GM23338 (cell line): ENCODE results near the gene CCDC178. TPM values are rescaled to one million over a fixed set of nuclear protein-coding genes. Genes with fewer than 3 reads are reported as not detected.

Source experiments
- CREB1 ChIP-seq: fragments of 250-450 bp; sonication (Bioruptor Pico); IDR thresholded peaks from 2 replicates; pipeline ENCODE4 v1.5.0; 2020; ENCODE audit warnings: low read depth, mild to moderate bottlenecking, moderate library complexity
- POLR2AphosphoS5 ChIP-seq: IDR thresholded peaks from 2 replicates; pipeline ENCODE4 v1.6.1; 2016; ENCODE audit warnings: antibody characterized with exemption, low read depth
- ZNF114 ChIP-seq: fragments of 250-450 bp; sonication (Bioruptor Pico); IDR thresholded peaks from 2 replicates; pipeline ENCODE4 v1.5.0; 2020; ENCODE audit warnings: mild to moderate bottlenecking, moderate library complexity
- ZNF331 ChIP-seq: fragments of 250-450 bp; sonication (Bioruptor Pico); IDR thresholded peaks from 2 replicates; pipeline ENCODE4 v1.5.0; 2020; ENCODE audit warnings: low read depth, mild to moderate bottlenecking, moderate library complexity
- polyA plus RNA-seq: library from polyadenylated mRNA; unstranded; fragments of >200 nt; fragmentation: Nextera tagmentation; extraction: Ambion mirVana; gene quantifications from 2 replicates; pipeline ENCODE4 v1.2.1, GENCODE V29; 2016
- total RNA-seq: library from RNA; depleted of rRNA; stranded (reverse); fragments of >200 nt; shearing (Covaris generic); gene quantifications from 2 replicates; pipeline ENCODE4 v1.2.3, GENCODE V29; 2014
- TF ChIP-seq, protein P1 (sequence below): fragments of 250-450 bp; sonication (Bioruptor Pico); IDR thresholded peaks from 2 replicates; pipeline ENCODE4 v1.5.0; 2020; ENCODE audit warnings: mild to moderate bottlenecking, moderate library complexity
- TF ChIP-seq, protein P2 (sequence below), 2 experiments: fragments of 200-600 bp in 1 of 2; sonication (generic) in 1 of 2; conservative IDR thresholded peaks; 2 replicates each; pipeline versions ENCODE4 v1.5.1 to v1.6.1; 2016 to 2017; ENCODE audit warnings: antibody characterized with exemption in 2 of 2, low read depth in 2 of 2, mild to moderate bottlenecking in 2 of 2, moderate library complexity in 1 of 2
- TF ChIP-seq, protein P3 (sequence below): IDR thresholded peaks from one replicate; pipeline ENCODE4 v1.6.1; 2018; ENCODE audit warnings: antibody characterized with exemption; ENCODE audit not compliant: unreplicated experiment

The CCDC178 gene
- total and polyA plus RNA-seq, 2 experiments from 2014 or later, result 0.17 to 0.24 TPM

DNA sequence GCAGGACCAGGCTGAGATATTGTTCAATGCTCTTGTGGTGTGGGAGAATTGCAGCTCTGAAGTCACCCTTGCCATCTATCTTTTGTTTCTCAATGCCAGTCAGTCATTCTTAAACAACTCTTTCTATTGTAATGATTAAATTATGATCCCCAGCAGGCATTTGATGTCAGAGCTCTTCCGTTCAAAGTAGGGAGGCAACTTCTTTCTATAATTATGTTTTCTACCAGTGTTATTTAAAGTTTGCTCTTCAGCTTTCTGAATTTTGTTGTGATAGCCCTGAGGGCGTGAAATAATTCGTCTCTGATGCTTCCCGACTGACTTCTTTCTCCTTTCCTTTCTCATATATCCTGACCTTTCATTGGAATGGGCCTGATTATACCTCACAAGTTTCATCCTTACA, 506.3 kb downstream of the CCDC178 start (continued):
- TF ChIP-seq, protein P1, sequence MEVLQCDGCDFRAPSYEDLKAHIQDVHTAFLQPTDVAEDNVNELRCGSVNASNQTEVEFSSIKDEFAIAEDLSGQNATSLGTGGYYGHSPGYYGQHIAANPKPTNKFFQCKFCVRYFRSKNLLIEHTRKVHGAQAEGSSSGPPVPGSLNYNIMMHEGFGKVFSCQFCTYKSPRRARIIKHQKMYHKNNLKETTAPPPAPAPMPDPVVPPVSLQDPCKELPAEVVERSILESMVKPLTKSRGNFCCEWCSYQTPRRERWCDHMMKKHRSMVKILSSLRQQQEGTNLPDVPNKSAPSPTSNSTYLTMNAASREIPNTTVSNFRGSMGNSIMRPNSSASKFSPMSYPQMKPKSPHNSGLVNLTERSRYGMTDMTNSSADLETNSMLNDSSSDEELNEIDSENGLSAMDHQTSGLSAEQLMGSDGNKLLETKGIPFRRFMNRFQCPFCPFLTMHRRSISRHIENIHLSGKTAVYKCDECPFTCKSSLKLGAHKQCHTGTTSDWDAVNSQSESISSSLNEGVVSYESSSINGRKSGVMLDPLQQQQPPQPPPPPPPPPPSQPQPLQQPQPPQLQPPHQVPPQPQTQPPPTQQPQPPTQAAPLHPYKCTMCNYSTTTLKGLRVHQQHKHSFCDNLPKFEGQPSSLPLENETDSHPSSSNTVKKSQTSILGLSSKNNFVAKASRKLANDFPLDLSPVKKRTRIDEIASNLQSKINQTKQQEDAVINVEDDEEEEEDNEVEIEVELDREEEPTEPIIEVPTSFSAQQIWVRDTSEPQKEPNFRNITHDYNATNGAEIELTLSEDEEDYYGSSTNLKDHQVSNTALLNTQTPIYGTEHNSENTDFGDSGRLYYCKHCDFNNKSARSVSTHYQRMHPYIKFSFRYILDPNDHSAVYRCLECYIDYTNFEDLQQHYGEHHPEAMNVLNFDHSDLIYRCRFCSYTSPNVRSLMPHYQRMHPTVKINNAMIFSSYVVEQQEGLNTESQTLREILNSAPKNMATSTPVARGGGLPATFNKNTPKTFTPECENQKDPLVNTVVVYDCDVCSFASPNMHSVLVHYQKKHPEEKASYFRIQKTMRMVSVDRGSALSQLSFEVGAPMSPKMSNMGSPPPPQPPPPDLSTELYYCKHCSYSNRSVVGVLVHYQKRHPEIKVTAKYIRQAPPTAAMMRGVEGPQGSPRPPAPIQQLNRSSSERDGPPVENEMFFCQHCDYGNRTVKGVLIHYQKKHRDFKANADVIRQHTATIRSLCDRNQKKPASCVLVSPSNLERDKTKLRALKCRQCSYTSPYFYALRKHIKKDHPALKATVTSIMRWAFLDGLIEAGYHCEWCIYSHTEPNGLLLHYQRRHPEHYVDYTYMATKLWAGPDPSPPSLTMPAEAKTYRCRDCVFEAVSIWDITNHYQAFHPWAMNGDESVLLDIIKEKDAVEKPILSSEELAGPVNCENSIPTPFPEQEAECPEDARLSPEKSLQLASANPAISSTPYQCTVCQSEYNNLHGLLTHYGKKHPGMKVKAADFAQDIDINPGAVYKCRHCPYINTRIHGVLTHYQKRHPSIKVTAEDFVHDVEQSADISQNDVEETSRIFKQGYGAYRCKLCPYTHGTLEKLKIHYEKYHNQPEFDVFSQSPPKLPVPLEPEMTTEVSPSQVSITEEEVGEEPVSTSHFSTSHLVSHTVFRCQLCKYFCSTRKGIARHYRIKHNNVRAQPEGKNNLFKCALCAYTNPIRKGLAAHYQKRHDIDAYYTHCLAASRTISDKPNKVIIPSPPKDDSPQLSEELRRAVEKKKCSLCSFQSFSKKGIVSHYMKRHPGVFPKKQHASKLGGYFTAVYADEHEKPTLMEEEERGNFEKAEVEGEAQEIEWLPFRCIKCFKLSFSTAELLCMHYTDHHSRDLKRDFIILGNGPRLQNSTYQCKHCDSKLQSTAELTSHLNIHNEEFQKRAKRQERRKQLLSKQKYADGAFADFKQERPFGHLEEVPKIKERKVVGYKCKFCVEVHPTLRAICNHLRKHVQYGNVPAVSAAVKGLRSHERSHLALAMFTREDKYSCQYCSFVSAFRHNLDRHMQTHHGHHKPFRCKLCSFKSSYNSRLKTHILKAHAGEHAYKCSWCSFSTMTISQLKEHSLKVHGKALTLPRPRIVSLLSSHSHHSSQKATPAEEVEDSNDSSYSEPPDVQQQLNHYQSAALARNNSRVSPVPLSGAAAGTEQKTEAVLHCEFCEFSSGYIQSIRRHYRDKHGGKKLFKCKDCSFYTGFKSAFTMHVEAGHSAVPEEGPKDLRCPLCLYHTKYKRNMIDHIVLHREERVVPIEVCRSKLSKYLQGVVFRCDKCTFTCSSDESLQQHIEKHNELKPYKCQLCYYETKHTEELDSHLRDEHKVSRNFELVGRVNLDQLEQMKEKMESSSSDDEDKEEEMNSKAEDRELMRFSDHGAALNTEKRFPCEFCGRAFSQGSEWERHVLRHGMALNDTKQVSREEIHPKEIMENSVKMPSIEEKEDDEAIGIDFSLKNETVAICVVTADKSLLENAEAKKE, result no peak
- no peak for TF ChIP-seq POLR2AphosphoS5
- no peak for TF ChIP-seq ZNF331
- TF ChIP-seq CREB1 (CRISPR knock-in tag), result no peak
- TF ChIP-seq, protein P2, sequence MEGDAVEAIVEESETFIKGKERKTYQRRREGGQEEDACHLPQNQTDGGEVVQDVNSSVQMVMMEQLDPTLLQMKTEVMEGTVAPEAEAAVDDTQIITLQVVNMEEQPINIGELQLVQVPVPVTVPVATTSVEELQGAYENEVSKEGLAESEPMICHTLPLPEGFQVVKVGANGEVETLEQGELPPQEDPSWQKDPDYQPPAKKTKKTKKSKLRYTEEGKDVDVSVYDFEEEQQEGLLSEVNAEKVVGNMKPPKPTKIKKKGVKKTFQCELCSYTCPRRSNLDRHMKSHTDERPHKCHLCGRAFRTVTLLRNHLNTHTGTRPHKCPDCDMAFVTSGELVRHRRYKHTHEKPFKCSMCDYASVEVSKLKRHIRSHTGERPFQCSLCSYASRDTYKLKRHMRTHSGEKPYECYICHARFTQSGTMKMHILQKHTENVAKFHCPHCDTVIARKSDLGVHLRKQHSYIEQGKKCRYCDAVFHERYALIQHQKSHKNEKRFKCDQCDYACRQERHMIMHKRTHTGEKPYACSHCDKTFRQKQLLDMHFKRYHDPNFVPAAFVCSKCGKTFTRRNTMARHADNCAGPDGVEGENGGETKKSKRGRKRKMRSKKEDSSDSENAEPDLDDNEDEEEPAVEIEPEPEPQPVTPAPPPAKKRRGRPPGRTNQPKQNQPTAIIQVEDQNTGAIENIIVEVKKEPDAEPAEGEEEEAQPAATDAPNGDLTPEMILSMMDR (conservative IDR thresholded peaks at IDR 0.05; ENCODE audit: low read depth in 2 of 2), result no peak
- no peak for TF ChIP-seq ZNF114 (CRISPR knock-in tag)
- TF ChIP-seq, protein P3, sequence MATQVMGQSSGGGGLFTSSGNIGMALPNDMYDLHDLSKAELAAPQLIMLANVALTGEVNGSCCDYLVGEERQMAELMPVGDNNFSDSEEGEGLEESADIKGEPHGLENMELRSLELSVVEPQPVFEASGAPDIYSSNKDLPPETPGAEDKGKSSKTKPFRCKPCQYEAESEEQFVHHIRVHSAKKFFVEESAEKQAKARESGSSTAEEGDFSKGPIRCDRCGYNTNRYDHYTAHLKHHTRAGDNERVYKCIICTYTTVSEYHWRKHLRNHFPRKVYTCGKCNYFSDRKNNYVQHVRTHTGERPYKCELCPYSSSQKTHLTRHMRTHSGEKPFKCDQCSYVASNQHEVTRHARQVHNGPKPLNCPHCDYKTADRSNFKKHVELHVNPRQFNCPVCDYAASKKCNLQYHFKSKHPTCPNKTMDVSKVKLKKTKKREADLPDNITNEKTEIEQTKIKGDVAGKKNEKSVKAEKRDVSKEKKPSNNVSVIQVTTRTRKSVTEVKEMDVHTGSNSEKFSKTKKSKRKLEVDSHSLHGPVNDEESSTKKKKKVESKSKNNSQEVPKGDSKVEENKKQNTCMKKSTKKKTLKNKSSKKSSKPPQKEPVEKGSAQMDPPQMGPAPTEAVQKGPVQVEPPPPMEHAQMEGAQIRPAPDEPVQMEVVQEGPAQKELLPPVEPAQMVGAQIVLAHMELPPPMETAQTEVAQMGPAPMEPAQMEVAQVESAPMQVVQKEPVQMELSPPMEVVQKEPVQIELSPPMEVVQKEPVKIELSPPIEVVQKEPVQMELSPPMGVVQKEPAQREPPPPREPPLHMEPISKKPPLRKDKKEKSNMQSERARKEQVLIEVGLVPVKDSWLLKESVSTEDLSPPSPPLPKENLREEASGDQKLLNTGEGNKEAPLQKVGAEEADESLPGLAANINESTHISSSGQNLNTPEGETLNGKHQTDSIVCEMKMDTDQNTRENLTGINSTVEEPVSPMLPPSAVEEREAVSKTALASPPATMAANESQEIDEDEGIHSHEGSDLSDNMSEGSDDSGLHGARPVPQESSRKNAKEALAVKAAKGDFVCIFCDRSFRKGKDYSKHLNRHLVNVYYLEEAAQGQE, result no peak
